HG02571 (cell line): ENCODE results near the gene SYT11.
"Not testable (repeated sequence)": the region's sequence is repeated elsewhere in the genome, so short reads cannot be mapped to it uniquely, and the experiment has no call there.

ENCODE experiments used
- ATAC-seq: cut with Tn5 transposase; IDR thresholded peaks from one replicate; pipeline ENCODE4 v1.9.1; 2021; ENCODE audit warnings: mild to moderate bottlenecking, moderate library complexity; ENCODE audit not compliant: unreplicated experiment

The SYT11 gene

DNA sequence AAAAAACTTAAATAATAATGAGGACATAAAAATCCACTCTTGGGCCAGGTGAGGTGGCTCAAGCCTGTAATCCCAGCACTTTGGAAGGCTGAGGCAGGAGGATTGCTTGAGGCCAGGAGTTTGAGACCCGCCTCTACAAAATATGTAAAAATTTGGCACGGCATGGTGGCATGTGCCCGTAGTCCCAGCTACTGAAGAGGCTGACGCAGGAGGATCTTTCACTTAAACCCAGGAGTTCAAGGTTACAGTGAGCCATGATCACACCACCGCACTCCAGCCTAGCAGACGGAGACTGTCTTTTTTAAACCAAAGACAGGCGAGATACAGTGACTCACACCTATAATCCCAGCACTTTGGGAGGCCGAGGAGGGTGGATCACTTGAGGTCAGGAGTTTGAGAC, 37.1 kb downstream of the SYT11 start:
- not testable (repeated sequence) for ATAC-seq

- no peak for ATAC-seq
Measured at GRCh38 chr1:155897746-155898145, 38.4 kb downstream of the SYT11 start.

GRCh38 chr1:155898888-155899287, 39.5 kb downstream of the SYT11 start:
- no peak for ATAC-seq

- ATAC-seq = no peak
Measured at GRCh38 chr1:155899683-155900082, 40.3 kb downstream of the SYT11 start.

- ATAC-seq = no peak
Measured at GRCh38 chr1:155900161-155900560, 40.8 kb downstream of the SYT11 start.

GRCh38 chr1:155904261-155904660, 44.9 kb downstream of the SYT11 start:
- ATAC-seq = no peak

DNA sequence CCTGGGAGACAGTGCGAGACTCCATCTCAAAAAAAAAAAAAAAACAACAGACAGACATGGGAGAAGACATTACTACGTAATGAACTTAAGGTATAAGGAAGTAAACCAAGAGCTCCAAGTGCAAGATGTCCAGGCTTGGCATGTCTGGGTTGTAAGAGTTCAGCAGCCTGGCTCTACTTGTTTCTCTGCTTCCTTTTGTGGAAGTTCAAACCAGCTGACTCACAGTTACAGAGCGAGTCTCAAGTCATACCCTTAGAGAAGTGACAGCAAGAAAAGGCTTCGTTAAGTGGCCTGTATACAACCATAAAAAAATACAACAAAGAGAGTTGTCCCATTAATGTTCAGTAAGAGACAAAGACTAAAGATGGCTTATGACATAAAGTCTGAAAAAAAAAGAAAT, 50.5 kb downstream of the SYT11 start:
- ATAC-seq = no peak

DNA sequence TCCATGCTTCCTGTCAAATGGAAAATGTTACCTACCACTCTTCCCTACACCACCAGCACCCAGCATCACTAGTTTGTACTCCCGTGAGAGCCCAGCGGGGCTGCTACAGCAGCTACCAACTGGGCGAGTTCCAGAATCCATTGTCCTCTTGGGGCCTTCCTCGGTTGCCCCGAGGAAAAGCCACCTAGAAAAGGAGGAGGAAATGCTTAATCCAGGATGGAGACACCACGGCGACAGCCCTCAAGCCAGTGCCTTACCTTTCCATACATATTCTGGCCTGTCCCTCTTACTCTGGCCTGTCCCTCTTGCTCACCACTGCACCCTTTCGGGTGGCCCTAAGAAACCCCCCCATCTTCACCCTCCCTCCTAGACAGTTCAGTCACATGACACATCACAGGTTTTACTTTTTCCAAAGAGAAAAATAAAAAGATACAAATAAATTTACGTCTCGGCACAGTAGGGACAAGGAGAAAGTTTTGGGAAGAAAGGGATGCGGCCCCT, 51.3 kb downstream of the SYT11 start:
- no peak for ATAC-seq

DNA sequence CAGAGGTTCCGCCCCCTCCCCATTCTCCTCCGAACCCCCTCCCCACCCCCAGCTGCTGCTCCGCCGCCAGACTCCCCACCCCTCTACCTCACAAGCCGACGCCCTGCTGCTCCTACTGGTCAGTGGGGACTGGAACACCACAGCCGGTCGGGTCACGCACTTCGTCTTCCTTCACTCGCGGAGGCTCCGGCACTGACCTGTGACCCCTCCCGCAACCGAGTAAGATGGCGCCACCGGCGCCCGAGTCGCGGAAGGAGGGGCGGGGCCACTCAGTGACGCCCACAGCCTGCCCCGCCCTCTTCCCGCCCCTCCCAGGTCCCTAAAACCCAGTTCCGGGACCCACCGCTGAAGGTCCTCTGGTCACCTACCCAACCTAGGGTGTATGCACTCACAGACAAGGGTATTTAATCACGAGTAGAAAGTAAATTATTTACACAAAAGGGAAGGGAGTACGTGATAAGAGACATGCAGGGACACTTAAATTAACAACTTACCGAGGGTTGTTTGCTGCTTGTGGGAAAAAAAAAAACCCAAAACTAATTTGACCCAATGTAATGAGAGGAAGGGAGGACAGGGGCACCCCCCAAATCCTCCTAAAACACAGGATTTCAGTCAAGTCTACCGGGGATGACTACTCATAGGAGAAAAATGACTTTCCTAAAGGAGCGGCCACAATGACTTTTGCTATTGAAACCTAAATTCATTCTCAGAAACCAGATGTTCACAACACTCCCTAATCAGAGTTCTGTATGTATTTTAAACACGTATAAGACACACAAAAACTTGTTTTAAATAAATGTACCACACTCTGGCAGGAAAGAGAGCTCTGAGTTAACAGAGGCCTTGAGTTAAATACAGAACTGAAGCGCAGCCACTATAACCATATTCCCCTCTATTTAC, 52.0 kb downstream of the SYT11 start, which contains the start of gene RIT1:
Gene RIT1 (minus strand): TSS at position 194 of the 900 bp plus-strand sequence. CDS start 588 bp downstream, outside the sequence.
- peak; percentile 69 for ATAC-seq

- peak; percentile 15 for ATAC-seq
Measured at GRCh38 chr1:155912056-155912536, 52.7 kb downstream of the SYT11 start.

GRCh38 chr1:155913969-155914757, 54.8 kb downstream of the SYT11 start:
- no peak for ATAC-seq

- ATAC-seq = no peak
Measured at GRCh38 chr1:155918660-155919059, 59.3 kb downstream of the SYT11 start.

GRCh38 chr1:155919801-155920200, 60.4 kb downstream of the SYT11 start:
- no peak for ATAC-seq

DNA sequence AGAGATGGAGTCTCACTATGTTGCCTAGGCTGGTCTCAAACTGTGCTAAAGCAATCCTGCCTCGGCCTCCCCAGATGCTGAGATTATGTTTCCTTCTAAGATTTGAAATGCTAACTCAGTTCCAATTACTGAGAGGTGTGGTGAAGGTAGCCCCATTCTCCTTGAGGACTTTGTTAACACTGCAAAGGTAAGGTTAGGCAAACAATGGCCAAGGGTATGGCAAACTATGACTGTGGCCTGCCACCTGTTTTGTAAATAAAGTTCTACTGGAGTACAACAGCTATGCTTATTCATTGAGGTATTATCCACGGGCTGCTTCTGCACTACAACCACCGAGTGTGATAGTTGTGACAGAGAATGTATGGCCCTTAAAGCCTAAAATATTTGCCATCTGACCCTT, 61.4 kb downstream of the SYT11 start:
- ATAC-seq = no peak

DNA sequence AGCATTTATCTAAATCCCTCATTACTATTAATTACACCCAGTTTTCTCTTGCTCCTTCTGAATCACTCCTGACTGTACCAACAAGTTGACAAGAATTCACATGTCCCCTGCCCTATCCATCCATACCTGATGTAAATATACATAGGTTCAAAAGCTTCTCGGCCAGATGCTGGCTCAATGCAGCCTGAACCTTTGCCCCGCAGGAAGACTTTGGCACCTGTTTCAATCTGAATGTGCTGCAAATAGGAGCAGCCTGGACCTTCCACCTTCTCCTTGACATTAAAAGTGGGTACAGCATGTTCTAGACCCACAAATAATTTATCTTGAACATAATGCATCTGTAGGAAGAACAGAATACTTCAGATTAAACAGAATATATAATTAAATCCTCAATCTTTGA, 66.1 kb downstream of the SYT11 start:
- no peak for ATAC-seq

- ATAC-seq = no peak
Measured at GRCh38 chr1:155929057-155929456, 69.7 kb downstream of the SYT11 start.

GRCh38 chr1:155930725-155931124, 71.4 kb downstream of the SYT11 start:
- ATAC-seq = not testable (repeated sequence)

- ATAC-seq = no peak
Measured at GRCh38 chr1:155931332-155932038, 72.1 kb downstream of the SYT11 start.

- no peak for ATAC-seq
Measured at GRCh38 chr1:155932081-155932480, 72.7 kb downstream of the SYT11 start.

GRCh38 chr1:155932487-155932886, 73.1 kb downstream of the SYT11 start:
- no peak for ATAC-seq

DNA sequence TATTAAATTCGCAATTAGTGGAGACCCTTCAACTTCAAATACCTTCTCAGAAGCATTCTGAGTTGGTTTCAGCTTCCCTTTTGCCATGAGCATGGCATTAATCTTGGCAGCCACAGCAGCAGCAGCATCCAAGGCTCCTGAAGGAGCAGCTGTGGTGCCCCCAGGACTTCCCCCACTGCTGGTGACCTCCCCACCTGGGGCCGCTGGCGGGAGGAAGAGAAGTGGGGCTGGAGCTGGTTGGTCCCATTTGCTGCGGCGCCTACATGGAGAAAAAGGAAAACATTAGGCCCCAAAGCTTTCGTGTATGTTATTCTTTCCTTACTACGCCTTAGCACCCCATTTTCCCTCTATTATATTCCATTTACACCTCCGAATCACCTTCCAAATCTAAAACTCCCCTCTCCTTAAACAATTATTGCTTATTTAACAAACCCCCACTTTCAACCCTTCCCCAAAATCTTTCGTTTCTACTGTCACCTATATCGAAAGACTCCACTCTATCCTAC, 74.3 kb downstream of the SYT11 start:
- no peak for ATAC-seq
